ENCODE measurements around the gene NMU. TPM values are rescaled to one million over a fixed set of nuclear protein-coding genes. Genes with fewer than 3 reads are reported as not detected.

Gene NMU
- total and polyA plus RNA-seq, 2 experiments from 2014 or later, result not detected

DNA sequence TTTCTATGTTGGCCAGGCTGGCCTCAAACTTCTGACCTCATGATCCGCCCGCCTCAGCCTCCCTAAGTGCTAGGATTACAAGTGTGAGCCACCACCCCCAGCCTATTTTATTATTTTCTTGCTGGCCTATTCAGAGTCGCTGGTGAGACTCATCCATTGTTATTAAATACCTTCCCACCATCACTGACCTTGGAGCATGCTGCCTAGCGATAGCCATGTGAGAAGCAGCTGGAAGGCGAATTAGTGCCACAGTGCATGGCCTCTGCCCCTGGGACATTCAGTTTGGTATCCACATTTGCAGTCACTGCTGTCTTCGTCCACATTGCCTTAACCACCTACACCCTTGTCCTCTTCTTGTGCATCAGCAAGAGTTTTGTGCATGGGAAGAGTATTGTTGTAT is 32.4 kb upstream of the NMU start:
- Histone ChIP-seq H3K36me3 (ENCODE audit: low read depth) (no peaks in the 10 kb centered on the region), H3K27me3 (replicated peaks; ENCODE audit: insufficient read depth) (peaks cover 4% of the 10 kb centered on the region), H3K9me2 (ENCODE audit: insufficient read depth) (no peaks in the 10 kb centered on the region), H3F3A (ENCODE audit: insufficient read depth) (no peaks in the 10 kb centered on the region), H4K20me1 (ENCODE audit: insufficient read depth) (no peaks in the 10 kb centered on the region), H3K27ac (no peak overlapping the region), H3K9ac (no peak overlapping the region), H3K4me2 (ENCODE audit: unreplicated experiment) (no peak overlapping the region), H3K9me3 (ENCODE audit: low read depth) (no peaks in the 10 kb centered on the region), H3K4me1 (ENCODE audit: insufficient read depth) (no peaks in the 10 kb centered on the region), H2AFZ (no peak overlapping the region), H3K4me3 (no peak overlapping the region), H3K79me2 (ENCODE audit: insufficient read depth) (no peaks in the 10 kb centered on the region)
- in situ Hi-C loops (cut with MboI), result no loop called here
- TF ChIP-seq EZH2 (IDR thresholded peaks at IDR 0.05; ENCODE audit: insufficient read depth, poor library complexity, severe bottlenecking), result no peak
- no peak for TF ChIP-seq EZH2phosphoT487 (IDR thresholded peaks at IDR 0.05; ENCODE audit: insufficient read depth, low read depth)
- 57 to 65% methylated on average over 6 of the region's 6 CpGs for WGBS, 2 experiments (ENCODE audit: low coverage in 1 of 2, low lambda C conversion rate in 2 of 2, missing lambda C conversion rate in 2 of 2)
- DNase-seq, result no peak

DNA sequence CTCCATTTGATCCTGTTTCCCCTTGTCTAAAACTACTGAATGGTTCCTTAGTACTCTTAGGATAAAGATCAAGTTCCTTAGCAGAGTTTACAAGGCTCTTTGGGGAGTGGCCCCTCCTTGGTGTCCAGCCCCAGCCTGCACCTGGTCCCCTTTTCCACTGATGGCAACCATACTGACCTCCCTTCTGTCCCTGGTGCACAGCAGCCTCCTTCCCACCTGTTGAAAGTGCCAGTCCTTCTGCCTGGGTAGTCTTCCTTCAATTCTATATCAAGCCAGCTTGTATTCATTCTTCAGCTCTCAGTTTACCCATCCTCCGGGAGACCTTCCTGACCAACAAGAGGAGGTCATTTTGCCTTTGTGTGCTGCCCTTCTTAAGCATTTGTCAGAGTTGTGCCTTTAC is 30.4 kb upstream of the NMU start:
- in situ Hi-C loops (cut with MboI), result no loop called here
- Histone ChIP-seq H3K27me3 (replicated peaks; ENCODE audit: insufficient read depth) (peaks cover 4% of the 10 kb centered on the region), H3K9me2 (ENCODE audit: insufficient read depth) (no peaks in the 10 kb centered on the region), H3K9ac (no peak overlapping the region), H3K4me3 (no peak overlapping the region), H4K20me1 (ENCODE audit: insufficient read depth) (no peaks in the 10 kb centered on the region), H3F3A (ENCODE audit: insufficient read depth) (no peaks in the 10 kb centered on the region), H3K27ac (no peak overlapping the region), H3K79me2 (ENCODE audit: insufficient read depth) (no peaks in the 10 kb centered on the region), H3K4me1 (ENCODE audit: insufficient read depth) (no peaks in the 10 kb centered on the region), H2AFZ (no peak overlapping the region), H3K36me3 (ENCODE audit: low read depth) (no peaks in the 10 kb centered on the region), H3K4me2 (ENCODE audit: unreplicated experiment) (no peak overlapping the region), H3K9me3 (ENCODE audit: low read depth) (no peaks in the 10 kb centered on the region)
- WGBS, 2 experiments (ENCODE audit: low coverage in 1 of 2, low lambda C conversion rate in 2 of 2, missing lambda C conversion rate in 2 of 2), result 27 to 43% methylated on average over 1 of the region's 1 CpG
- DNase-seq, result no peak
- TF ChIP-seq EZH2phosphoT487 (IDR thresholded peaks at IDR 0.05; ENCODE audit: insufficient read depth, low read depth) (no peak), EZH2 (IDR thresholded peaks at IDR 0.05; ENCODE audit: insufficient read depth, poor library complexity, severe bottlenecking) (no peak)

DNA sequence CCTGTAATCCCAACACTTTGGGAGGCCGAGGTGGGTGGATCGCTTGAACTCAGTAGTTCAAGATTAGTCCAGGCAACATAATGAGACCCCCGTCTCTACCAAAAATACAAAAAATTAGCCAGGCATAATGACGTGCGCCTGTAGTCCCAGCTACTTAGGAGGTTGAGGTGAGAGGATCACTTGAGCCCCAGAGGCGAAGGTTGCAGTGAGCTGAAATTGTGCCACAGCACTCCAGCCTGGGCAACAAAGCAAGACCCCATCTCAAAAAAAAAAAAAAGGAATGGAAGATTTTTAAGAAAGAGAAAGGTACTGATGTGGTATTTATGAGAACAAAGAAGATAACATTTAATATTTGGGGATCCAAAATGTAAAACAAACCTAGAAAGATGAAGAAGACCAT is 27.0 kb upstream of the NMU start:
- in situ Hi-C loops (cut with MboI), result no loop called here
- Histone ChIP-seq H3K4me3 (no peak overlapping the region), H3F3A (ENCODE audit: insufficient read depth) (no peaks in the 10 kb centered on the region), H3K9ac (no peak overlapping the region), H3K27me3 (replicated peaks; ENCODE audit: insufficient read depth) (peaks cover 4% of the 10 kb centered on the region), H3K79me2 (ENCODE audit: insufficient read depth) (no peaks in the 10 kb centered on the region), H3K4me1 (ENCODE audit: insufficient read depth) (no peaks in the 10 kb centered on the region), H3K27ac (no peak overlapping the region), H3K9me3 (ENCODE audit: low read depth) (no peaks in the 10 kb centered on the region), H3K9me2 (ENCODE audit: insufficient read depth) (no peaks in the 10 kb centered on the region), H3K36me3 (ENCODE audit: low read depth) (no peaks in the 10 kb centered on the region), H4K20me1 (ENCODE audit: insufficient read depth) (no peaks in the 10 kb centered on the region), H3K4me2 (ENCODE audit: unreplicated experiment) (no peak overlapping the region), H2AFZ (no peak overlapping the region)
- DNase-seq, result no peak
- TF ChIP-seq EZH2 (IDR thresholded peaks at IDR 0.05; ENCODE audit: insufficient read depth, poor library complexity, severe bottlenecking) (no peak), EZH2phosphoT487 (IDR thresholded peaks at IDR 0.05; ENCODE audit: insufficient read depth, low read depth) (no peak)
- 54 to 58% methylated on average over 5 to 6 of the region's 6 CpGs for WGBS, 2 experiments (ENCODE audit: low coverage in 1 of 2, low lambda C conversion rate in 2 of 2, missing lambda C conversion rate in 2 of 2)

DNA sequence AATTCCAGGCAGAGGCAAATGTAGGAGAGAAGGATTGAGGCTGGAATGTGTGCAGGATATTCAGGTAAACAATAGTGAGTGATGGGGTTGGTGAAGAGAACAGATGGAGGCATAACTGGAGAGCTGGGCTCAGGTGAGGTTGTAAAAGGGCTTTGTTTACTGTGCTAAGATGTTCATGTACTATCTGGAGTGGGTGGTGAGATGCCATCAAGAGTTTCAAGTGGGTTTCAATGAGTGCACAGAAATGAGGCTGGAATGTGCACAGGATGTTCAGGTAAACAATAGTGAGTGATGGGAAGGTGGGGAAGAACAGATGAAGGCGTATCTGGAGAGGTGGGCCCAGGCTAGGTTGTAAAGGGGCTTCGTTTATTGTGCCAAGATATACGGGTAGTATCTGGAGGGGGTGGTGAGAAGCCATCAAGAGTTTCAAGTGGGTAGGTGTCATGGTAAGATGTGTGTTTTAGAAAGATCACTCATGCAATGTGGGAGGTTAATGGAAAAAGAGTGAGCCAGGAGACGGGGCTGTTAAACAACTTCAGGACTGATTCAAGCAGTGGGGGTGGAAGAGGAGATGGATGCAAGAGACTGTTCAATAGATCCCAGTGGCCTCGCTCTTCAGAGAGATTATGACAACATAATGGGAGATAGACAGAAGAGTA is 25.4 kb upstream of the NMU start:
- no peaks in the 10 kb centered on the region for H3K79me2 ChIP-seq (ENCODE audit: insufficient read depth)
- no peaks in the 10 kb centered on the region for H3K9me3 ChIP-seq (ENCODE audit: low read depth)
- H3K27ac ChIP-seq, result no peak overlapping the region
- H4K20me1 ChIP-seq (ENCODE audit: insufficient read depth), result no peaks in the 10 kb centered on the region
- no peaks in the 10 kb centered on the region for H3K36me3 ChIP-seq (ENCODE audit: low read depth)
- H3F3A ChIP-seq (ENCODE audit: insufficient read depth), result no peaks in the 10 kb centered on the region
- no peaks in the 10 kb centered on the region for H3K9me2 ChIP-seq (ENCODE audit: insufficient read depth)
- H3K4me1 ChIP-seq (ENCODE audit: insufficient read depth), result no peaks in the 10 kb centered on the region
- H2AFZ ChIP-seq, result no peak overlapping the region
- H3K27me3 ChIP-seq (replicated peaks; ENCODE audit: insufficient read depth), result peaks cover 1% of the 10 kb centered on the region
- DNase-seq, result no peak
- TF ChIP-seq EZH2phosphoT487 (IDR thresholded peaks at IDR 0.05; ENCODE audit: insufficient read depth, low read depth) (no peak), EZH2 (IDR thresholded peaks at IDR 0.05; ENCODE audit: insufficient read depth, poor library complexity, severe bottlenecking) (no peak)
- in situ Hi-C loops (cut with MboI), result no loop called here
- no peak overlapping the region for H3K4me3 ChIP-seq
- no peak overlapping the region for H3K9ac ChIP-seq
- H3K4me2 ChIP-seq (ENCODE audit: unreplicated experiment), result no peak overlapping the region
- WGBS, 2 experiments (ENCODE audit: low coverage in 1 of 2, low lambda C conversion rate in 2 of 2, missing lambda C conversion rate in 2 of 2), result 26 to 28% methylated on average over 5 of the region's 5 CpGs
